HepG2 (cell line): ENCODE measurements around the gene SPAG6. TPM values are rescaled to one million over a fixed set of nuclear protein-coding genes. Genes with fewer than 3 reads are reported as not detected.

Source experiments
- ATAC-seq: fragments of 200-7000 bp; cut with Tn5 transposase; 3 replicates; pipeline ENCODE4 v1.9.1; 2020; ENCODE audit warnings: mild to moderate bottlenecking, moderate library complexity
- BruUV-seq: library from RNA; stranded (reverse); fragments of 400-500 nt; replicated peaks from 2 replicates; lab custom pipeline; 2021; lab: Mats Ljungman, UMichigan
- CTCF ChIA-PET: fragments of 300-600 bp; formaldehyde crosslinking; extraction: SDS; loops from one replicate; lab custom pipeline; 2021; ENCODE audit warnings: low total read pairs, inconsistent platforms, low intra/inter-chr PET ratio; lab: Yijun Ruan, JAX
- POLR2A ChIA-PET: fragments of 350-600 bp; sonication (Branson Sonifier 250); formaldehyde crosslinking; loops from one replicate; lab custom pipeline; 2020; ENCODE audit warnings: antibody characterized with exemption, inconsistent platforms; lab: Yijun Ruan, JAX
- DNase-seq: peaks from one replicate; pipeline ENCODE4 v3.0.0-alpha.2; 2015; ENCODE audit warnings: low spot score
- FAIRE-seq: peaks from 3 replicates; lab custom pipeline; 2011; peaks lifted over from hg19 to GRCh38; lab: Jason Lieb, UNC
- H2AFZ ChIP-seq: one replicate; pipeline ENCODE4 v1.6.1; 2011; ENCODE audit warnings: low read length, inconsistent platforms
- H3K27ac ChIP-seq: fragments of 300-600 bp; 3 replicates; pipeline ENCODE4 v1.8.0; 2011; ENCODE audit warnings: mixed run types, mild to moderate bottlenecking, mixed read lengths, low read length, inconsistent platforms; ENCODE audit not compliant: insufficient read depth; ENCODE audit errors: extremely low read length
- H3K27me3 ChIP-seq, 2 experiments: fragments of 200-600 bp in 1 of 2; 2 replicates in 1 of 2; 3 replicates in 1 of 2; pipeline versions ENCODE4 v1.6.0 to v1.8.0; 2011; ENCODE audit warnings: low read length in 2 of 2, mild to moderate bottlenecking in 2 of 2, moderate library complexity in 2 of 2, inconsistent platforms in 1 of 2; ENCODE audit not compliant: insufficient read depth in 2 of 2, control insufficient read depth in 1 of 2
- H3K36me3 ChIP-seq, 2 experiments: fragments of 200-600 bp in 1 of 2; replicated peaks in 1 of 2; 2 replicates in 1 of 2; 3 replicates in 1 of 2; pipeline versions ENCODE4 v1.5.1 to v1.8.0; 2011; ENCODE audit warnings: low read length in 2 of 2, inconsistent platforms in 1 of 2; ENCODE audit not compliant: insufficient read depth in 2 of 2, control insufficient read depth in 1 of 2
- H3K4me1 ChIP-seq: 2 replicates; pipeline ENCODE4 v1.5.1; 2012; ENCODE audit warnings: low read length, inconsistent platforms; ENCODE audit not compliant: insufficient read depth
- H3K4me2 ChIP-seq: 2 replicates; pipeline ENCODE4 v1.6.0; 2011; ENCODE audit warnings: low read depth, low read length, inconsistent platforms
- H3K4me3 ChIP-seq, 3 experiments: fragments of 200-600 bp in 1 of 3; sonication (generic), shearing (Covaris generic) in 1 of 3; replicated peaks in 1 of 3; 2 replicates each; pipeline ENCODE4 v1.5.1; 2011 to 2016; ENCODE audit warnings: low read length in 3 of 3, inconsistent platforms in 2 of 3, low read depth in 2 of 3, mild to moderate bottlenecking in 2 of 3, control low read depth in 1 of 3, mixed read lengths in 1 of 3; ENCODE audit not compliant: insufficient read depth in 1 of 3
- H3K79me2 ChIP-seq: one replicate; pipeline ENCODE4 v1.6.1; 2011; ENCODE audit warnings: low read length, inconsistent platforms; ENCODE audit not compliant: insufficient read depth
- H3K9ac ChIP-seq: 2 replicates; pipeline ENCODE4 v1.6.0; 2011; ENCODE audit warnings: mild to moderate bottlenecking, low read depth, low read length, inconsistent platforms; ENCODE audit not compliant: insufficient read depth
- H3K9me3 ChIP-seq: 2 replicates; pipeline ENCODE4 v1.5.1; 2012; ENCODE audit warnings: mild to moderate bottlenecking, low read length
- H4K20me1 ChIP-seq: 2 replicates; pipeline ENCODE4 v1.6.0; 2011; ENCODE audit warnings: inconsistent platforms, mild to moderate bottlenecking, low read length, moderate library complexity; ENCODE audit not compliant: insufficient read depth
- CREB1 ChIP-seq, 2 experiments: fragments of 450-650 bp in 1 of 2; IDR thresholded peaks; 2 replicates each; pipeline ENCODE4 v1.6.1; 2016 to 2017; ENCODE audit warnings: control low read depth in 1 of 2, mild to moderate bottlenecking in 1 of 2, missing compliant biosample characterization in 1 of 2, missing genetic modification characterization in 1 of 2
- HES4 ChIP-seq: sonication (generic); formaldehyde crosslinking; IDR thresholded peaks from 2 replicates; pipeline ENCODE4 v1.9.0; 2021; ENCODE audit warnings: mild to moderate bottlenecking, missing genetic modification reagents, borderline replicate concordance
- HNRNPH1 ChIP-seq: fragments of 200-400 bp; formaldehyde crosslinking; optimal IDR thresholded peaks from 2 replicates; pipeline ENCODE3; 2017; ENCODE audit warnings: mild to moderate bottlenecking, low read depth, low read length
- MAFG ChIP-seq: sonication (generic); formaldehyde crosslinking; IDR thresholded peaks from 2 replicates; pipeline ENCODE4 v1.5.1; 2020; ENCODE audit warnings: mild to moderate bottlenecking, missing genetic modification reagents
- SAP130 ChIP-seq: IDR thresholded peaks from 2 replicates; pipeline ENCODE4 v1.6.1; 2016; ENCODE audit warnings: low read depth
- ZNF674 ChIP-seq: sonication (generic); formaldehyde crosslinking; IDR thresholded peaks from 2 replicates; pipeline ENCODE4 v1.5.0; 2020; ENCODE audit warnings: low read depth, mild to moderate bottlenecking, missing genetic modification reagents
- WGBS: methylation state at CpG from one replicate; pipeline ENCODE4 v1.1.6; 2017; ENCODE audit warnings: low lambda C conversion rate; 5-methylcytosine and 5-hydroxymethylcytosine counted together
- in situ Hi-C: cut with HindIII; loops from 2 replicates; pipeline ENCODE4 v1.10.0; 2017; ENCODE audit warnings: low pct_unique_long_range_greater_than_20kb; ENCODE audit not compliant: extremely low pct_ligation_motif_present
- intact Hi-C: fragments of 100-400 bp; cut with micrococcal nuclease; formaldehyde crosslinking; loops from one replicate; pipeline ENCODE4 v1.10.0; 2022; ENCODE audit not compliant: unreplicated experiment
- polyA plus RNA-seq, 8 experiments: library from polyadenylated mRNA; depleted of rRNA in 3 of 8; stranded (reverse) in 7 of 8; unstranded in 1 of 8; fragments of >200 nt; fragmentation: Illumina TruSeq in 4 of 8; extraction: Trizol in 4 of 8; gene quantifications; 2 replicates each; pipeline versions ENCODE4 v1.2.1 to v1.2.3, GENCODE V29; 2011 to 2016; ENCODE audit warnings: low read depth in 4 of 8, missing spikeins in 1 of 8, mixed read lengths in 1 of 8; ENCODE audit not compliant: insufficient read depth in 1 of 8
- total RNA-seq, 5 experiments: library from RNA; depleted of rRNA; stranded (reverse); fragments of >200 nt; fragmentation: Illumina TruSeq; extraction: Trizol; gene quantifications; 2 replicates each; pipeline ENCODE4 v1.2.3, GENCODE V29; 2016; ENCODE audit warnings: low read depth in 1 of 5
- TF ChIP-seq, protein P1 (sequence below): sonication (generic); formaldehyde crosslinking; IDR thresholded peaks from 2 replicates; pipeline ENCODE4 v1.4.0; 2020; ENCODE audit warnings: mild to moderate bottlenecking, low read depth, missing genetic modification reagents
- TF ChIP-seq, protein P2 (sequence below): sonication (generic); formaldehyde crosslinking; IDR thresholded peaks from 2 replicates; pipeline ENCODE4 v1.4.0; 2020; ENCODE audit warnings: missing genetic modification reagents, borderline replicate concordance
- TF ChIP-seq, protein P3 (sequence below): sonication (generic); formaldehyde crosslinking; IDR thresholded peaks from 2 replicates; pipeline ENCODE4 v1.4.0; 2020; ENCODE audit warnings: missing genetic modification reagents

The SPAG6 gene
- total and polyA plus RNA-seq, 2 of the 13 experiments (the other 11 are each of a cell fraction or from before 2014, with no cell fraction given): not detected

DNA sequence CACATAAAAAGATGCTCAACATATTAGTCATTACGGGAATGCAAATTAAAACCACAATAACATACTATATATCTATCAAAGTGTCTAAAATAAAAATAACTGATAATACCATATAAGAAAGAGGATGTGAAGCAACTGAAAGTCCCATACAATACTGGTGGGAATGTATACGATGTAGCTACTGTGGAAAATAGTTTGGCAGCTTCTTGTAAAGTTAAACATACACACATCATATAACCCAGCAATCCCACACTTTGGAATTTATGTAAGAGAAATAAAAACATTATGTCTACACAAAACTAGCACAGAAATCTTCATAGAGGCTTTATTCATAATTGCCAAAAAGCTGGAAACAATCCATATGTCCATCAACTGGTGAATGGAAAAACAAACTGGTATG, 39.6 kb upstream of the SPAG6 start (continued):
- TF ChIP-seq, protein P1, sequence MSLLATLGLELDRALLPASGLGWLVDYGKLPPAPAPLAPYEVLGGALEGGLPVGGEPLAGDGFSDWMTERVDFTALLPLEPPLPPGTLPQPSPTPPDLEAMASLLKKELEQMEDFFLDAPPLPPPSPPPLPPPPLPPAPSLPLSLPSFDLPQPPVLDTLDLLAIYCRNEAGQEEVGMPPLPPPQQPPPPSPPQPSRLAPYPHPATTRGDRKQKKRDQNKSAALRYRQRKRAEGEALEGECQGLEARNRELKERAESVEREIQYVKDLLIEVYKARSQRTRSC: no peak
- TF ChIP-seq MAFG: no peak
- no peak for TF ChIP-seq HES4 (CRISPR knock-in tag)
- TF ChIP-seq, protein P2, sequence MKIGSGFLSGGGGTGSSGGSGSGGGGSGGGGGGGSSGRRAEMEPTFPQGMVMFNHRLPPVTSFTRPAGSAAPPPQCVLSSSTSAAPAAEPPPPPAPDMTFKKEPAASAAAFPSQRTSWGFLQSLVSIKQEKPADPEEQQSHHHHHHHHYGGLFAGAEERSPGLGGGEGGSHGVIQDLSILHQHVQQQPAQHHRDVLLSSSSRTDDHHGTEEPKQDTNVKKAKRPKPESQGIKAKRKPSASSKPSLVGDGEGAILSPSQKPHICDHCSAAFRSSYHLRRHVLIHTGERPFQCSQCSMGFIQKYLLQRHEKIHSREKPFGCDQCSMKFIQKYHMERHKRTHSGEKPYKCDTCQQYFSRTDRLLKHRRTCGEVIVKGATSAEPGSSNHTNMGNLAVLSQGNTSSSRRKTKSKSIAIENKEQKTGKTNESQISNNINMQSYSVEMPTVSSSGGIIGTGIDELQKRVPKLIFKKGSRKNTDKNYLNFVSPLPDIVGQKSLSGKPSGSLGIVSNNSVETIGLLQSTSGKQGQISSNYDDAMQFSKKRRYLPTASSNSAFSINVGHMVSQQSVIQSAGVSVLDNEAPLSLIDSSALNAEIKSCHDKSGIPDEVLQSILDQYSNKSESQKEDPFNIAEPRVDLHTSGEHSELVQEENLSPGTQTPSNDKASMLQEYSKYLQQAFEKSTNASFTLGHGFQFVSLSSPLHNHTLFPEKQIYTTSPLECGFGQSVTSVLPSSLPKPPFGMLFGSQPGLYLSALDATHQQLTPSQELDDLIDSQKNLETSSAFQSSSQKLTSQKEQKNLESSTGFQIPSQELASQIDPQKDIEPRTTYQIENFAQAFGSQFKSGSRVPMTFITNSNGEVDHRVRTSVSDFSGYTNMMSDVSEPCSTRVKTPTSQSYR (CRISPR knock-in tag): no peak
- TF ChIP-seq SAP130 (CRISPR knock-in tag): no peak
- no peak for TF ChIP-seq HNRNPH1
- TF ChIP-seq ZNF674 (CRISPR knock-in tag): no peak

DNA sequence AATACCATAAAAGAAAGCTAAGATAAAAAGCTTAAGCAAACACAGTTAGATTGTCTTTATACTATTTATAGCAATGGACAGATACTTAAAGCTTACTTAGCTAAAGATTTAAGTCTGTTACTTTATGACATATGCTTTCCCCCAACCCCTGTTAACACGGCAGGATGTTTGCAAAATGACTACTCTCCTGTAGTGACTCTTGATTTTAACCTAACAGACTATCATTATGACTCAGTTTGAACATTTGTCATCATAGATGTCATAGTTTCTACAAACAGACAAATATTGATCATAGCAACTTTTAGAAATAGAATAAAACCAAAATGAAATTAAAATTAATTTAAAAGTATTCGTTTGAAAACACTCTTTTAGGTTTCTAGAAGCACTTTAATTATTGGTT, 36.9 kb upstream of the SPAG6 start:
- 6% methylated on average over 2 of the region's 2 CpGs for WGBS
- ChIA-PET CTCF (no interaction called here), POLR2A (no interaction called here)
- Histone ChIP-seq H3K9me3 (no peaks in the 10 kb centered on the region), H3K4me3 (no peak overlapping the region), H3K79me2 (no peaks in the 10 kb centered on the region), H3K27me3 (0 out of 5 replicates have a peak, but pooled peaks cover 0 to 4% of the 10 kb centered on the region in 2 experiments), H3K4me1 (no peaks in the 10 kb centered on the region), H4K20me1 (no peaks in the 10 kb centered on the region), H3K9ac (no peak overlapping the region), H3K36me3 (no peaks in the 10 kb centered on the region), H3K27ac (no peak overlapping the region), H3K4me2 (no peak overlapping the region), H2AFZ (no peak overlapping the region)
- intact Hi-C loops (no loop called here), in situ Hi-C loops (loop anchor here (25.0 kb wide), 2 partner anchors 404 to 796 kb away; partner anchors contain the start of gene PIP4K2A)
- no peak for FAIRE-seq
- TF ChIP-seq, protein P3, sequence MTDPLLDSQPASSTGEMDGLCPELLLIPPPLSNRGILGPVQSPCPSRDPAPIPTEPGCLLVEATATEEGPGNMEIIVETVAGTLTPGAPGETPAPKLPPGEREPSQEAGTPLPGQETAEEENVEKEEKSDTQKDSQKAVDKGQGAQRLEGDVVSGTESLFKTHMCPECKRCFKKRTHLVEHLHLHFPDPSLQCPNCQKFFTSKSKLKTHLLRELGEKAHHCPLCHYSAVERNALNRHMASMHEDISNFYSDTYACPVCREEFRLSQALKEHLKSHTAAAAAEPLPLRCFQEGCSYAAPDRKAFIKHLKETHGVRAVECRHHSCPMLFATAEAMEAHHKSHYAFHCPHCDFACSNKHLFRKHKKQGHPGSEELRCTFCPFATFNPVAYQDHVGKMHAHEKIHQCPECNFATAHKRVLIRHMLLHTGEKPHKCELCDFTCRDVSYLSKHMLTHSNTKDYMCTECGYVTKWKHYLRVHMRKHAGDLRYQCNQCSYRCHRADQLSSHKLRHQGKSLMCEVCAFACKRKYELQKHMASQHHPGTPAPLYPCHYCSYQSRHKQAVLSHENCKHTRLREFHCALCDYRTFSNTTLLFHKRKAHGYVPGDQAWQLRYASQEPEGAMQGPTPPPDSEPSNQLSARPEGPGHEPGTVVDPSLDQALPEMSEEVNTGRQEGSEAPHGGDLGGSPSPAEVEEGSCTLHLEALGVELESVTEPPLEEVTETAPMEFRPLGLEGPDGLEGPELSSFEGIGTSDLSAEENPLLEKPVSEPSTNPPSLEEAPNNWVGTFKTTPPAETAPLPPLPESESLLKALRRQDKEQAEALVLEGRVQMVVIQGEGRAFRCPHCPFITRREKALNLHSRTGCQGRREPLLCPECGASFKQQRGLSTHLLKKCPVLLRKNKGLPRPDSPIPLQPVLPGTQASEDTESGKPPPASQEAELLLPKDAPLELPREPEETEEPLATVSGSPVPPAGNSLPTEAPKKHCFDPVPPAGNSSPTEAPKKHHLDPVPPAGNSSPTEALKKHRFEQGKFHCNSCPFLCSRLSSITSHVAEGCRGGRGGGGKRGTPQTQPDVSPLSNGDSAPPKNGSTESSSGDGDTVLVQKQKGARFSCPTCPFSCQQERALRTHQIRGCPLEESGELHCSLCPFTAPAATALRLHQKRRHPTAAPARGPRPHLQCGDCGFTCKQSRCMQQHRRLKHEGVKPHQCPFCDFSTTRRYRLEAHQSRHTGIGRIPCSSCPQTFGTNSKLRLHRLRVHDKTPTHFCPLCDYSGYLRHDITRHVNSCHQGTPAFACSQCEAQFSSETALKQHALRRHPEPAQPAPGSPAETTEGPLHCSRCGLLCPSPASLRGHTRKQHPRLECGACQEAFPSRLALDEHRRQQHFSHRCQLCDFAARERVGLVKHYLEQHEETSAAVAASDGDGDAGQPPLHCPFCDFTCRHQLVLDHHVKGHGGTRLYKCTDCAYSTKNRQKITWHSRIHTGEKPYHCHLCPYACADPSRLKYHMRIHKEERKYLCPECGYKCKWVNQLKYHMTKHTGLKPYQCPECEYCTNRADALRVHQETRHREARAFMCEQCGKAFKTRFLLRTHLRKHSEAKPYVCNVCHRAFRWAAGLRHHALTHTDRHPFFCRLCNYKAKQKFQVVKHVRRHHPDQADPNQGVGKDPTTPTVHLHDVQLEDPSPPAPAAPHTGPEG (CRISPR knock-in tag): no peak
- 0 out of 2 replicates have a peak, but pooled peaks have one; percentile 9 for TF ChIP-seq CREB1 (IDR thresholded peaks at IDR 0.05)
- no peak for TF ChIP-seq CREB1 (CRISPR knock-in tag; IDR thresholded peaks at IDR 0.05)
- ATAC-seq: no peak
- no peak for DNase-seq
- BruUV-seq: no TSS peak
